ENCODE measurements around the gene CSTB. TPM values are rescaled to one million over a fixed set of nuclear protein-coding genes. Genes with fewer than 3 reads are reported as not detected.

Gene CSTB
- total RNA-seq, 1 experiment from 2014 or later: 40.7 TPM

- no peaks in the 10 kb centered on the region for H3K23me2 ChIP-seq (ENCODE audit: insufficient read length, low read depth, low read length, poor library complexity, severe bottlenecking)
- H2AK5ac ChIP-seq (ENCODE audit: insufficient read length, low read length): no peak overlapping the region
- peaks cover 3% of the 10 kb centered on the region for H3K27me3 Mint-ChIP-seq (ENCODE audit: low read depth)
- H3T11ph ChIP-seq (ENCODE audit: low read length): no peak overlapping the region
- no peak overlapping the region for H2AFZ ChIP-seq (ENCODE audit: low read length)
- no CpG with 5 or more reads among the region's 3 CpGs for WGBS (ENCODE audit: extremely low coverage, insufficient read length, low lambda C conversion rate)
- no peaks in the 10 kb centered on the region for H3K9me3 ChIP-seq (ENCODE audit: control insufficient read depth, low read depth, low read length)
- no peak overlapping the region for H2BK5ac ChIP-seq (ENCODE audit: insufficient read length, low read length)
- no peak overlapping the region for H3K56ac ChIP-seq (ENCODE audit: insufficient read length, low read depth, low read length)
- no peaks in the 10 kb centered on the region for H3K79me2 ChIP-seq (ENCODE audit: insufficient read depth, low read length)
- H2BK12ac ChIP-seq (ENCODE audit: insufficient read length, low read depth, low read length): no peak overlapping the region
- no peak overlapping the region for H4K91ac ChIP-seq (ENCODE audit: insufficient read length, low read depth, low read length)
- no peaks in the 10 kb centered on the region for H3K4me1 ChIP-seq (ENCODE audit: insufficient read depth, low read length)
- H3K4me1 Mint-ChIP-seq: peaks cover 13 to 21% of the 10 kb centered on the region in 2 experiments
- no peak overlapping the region for H3K18ac ChIP-seq (ENCODE audit: insufficient read length, low read depth, low read length)
- H3K4me3 Mint-ChIP-seq: no peak overlapping the region
- DNase-seq: no peak
- H3K79me1 ChIP-seq (ENCODE audit: insufficient read depth, low read depth, low read length, poor library complexity, severe bottlenecking): no peaks in the 10 kb centered on the region
- H3K27ac ChIP-seq (ENCODE audit: insufficient read length, low read depth, low read length): no peak overlapping the region
- H3K4ac ChIP-seq (ENCODE audit: low read depth, low read length): no peak overlapping the region
- H2BK20ac ChIP-seq (ENCODE audit: low read depth, low read length, poor library complexity, severe bottlenecking): no peak overlapping the region
- H3K14ac ChIP-seq (ENCODE audit: insufficient read depth, low read length): no peak overlapping the region
- no peak overlapping the region for H3K4me2 ChIP-seq (ENCODE audit: insufficient read depth, insufficient read length, low read length)
- no peak overlapping the region for H3K27ac Mint-ChIP-seq
- H4K5ac ChIP-seq (ENCODE audit: insufficient read length, low read depth, low read length): no peak overlapping the region
- H3K23ac ChIP-seq (ENCODE audit: insufficient read length, low read depth, low read length): no peak overlapping the region
- no peak overlapping the region for H2BK120ac ChIP-seq (ENCODE audit: low read depth, low read length, poor library complexity, severe bottlenecking)
- no peaks in the 10 kb centered on the region for H3K27me3 ChIP-seq (ENCODE audit: insufficient read depth, low read length)
- H3K9ac ChIP-seq (ENCODE audit: extremely low read depth, insufficient read length, low read length): no peak overlapping the region
- peaks cover 8 to 21% (median 16%) of the 10 kb centered on the region in 3 experiments; a peak in 6 of 7 replicates for H3K36me3 Mint-ChIP-seq (ENCODE audit: insufficient read depth in 1 of 3, low read depth in 3 of 3)
- H2BK15ac ChIP-seq (ENCODE audit: low read depth, low read length): no peak overlapping the region
- TF ChIP-seq CTCF (conservative IDR thresholded peaks at IDR 0.05): no peak
- no peak overlapping the region for H4K8ac ChIP-seq (replicated peaks; ENCODE audit: insufficient read length, low read depth, low read length)
- no peaks in the 10 kb centered on the region for H4K20me1 ChIP-seq (ENCODE audit: control insufficient read depth, insufficient read depth, insufficient read length)
- peaks cover 0 to 11% of the 10 kb centered on the region in 2 experiments; a peak in 4 of 5 replicates for H3K9me3 Mint-ChIP-seq
Measured at GRCh38 chr21:43818685-43819084, 42.6 kb upstream of the CSTB start.
